Testis (tissue), 3 donors: ENCODE measurements around the gene ZNF277. TPM values are rescaled to one million over a fixed set of nuclear protein-coding genes. Genes with fewer than 3 reads are reported as not detected.

Experiments used
- DNase-seq: peaks from one replicate; pipeline ENCODE4 v3.0.0-alpha.2; 2019
- H3K27ac ChIP-seq, 2 donors: fragments of 200-600 bp; sonication (generic); one replicate each; pipeline ENCODE4 v1.5.1; 2019
- H3K27me3 ChIP-seq: fragments of 200-600 bp; sonication (generic); one replicate; pipeline ENCODE4 v1.5.1; 2019
- H3K36me3 ChIP-seq: fragments of 200-600 bp; sonication (generic); one replicate; pipeline ENCODE4 v1.5.1; 2017; ENCODE audit warnings: low read depth; ENCODE audit errors: missing control alignments
- H3K4me1 ChIP-seq: fragments of 200-600 bp; sonication (generic); one replicate; pipeline ENCODE4 v1.5.1; 2019
- H3K4me3 ChIP-seq, 2 donors: fragments of 200-600 bp; sonication (generic); one replicate each; pipeline ENCODE4 v1.5.1; 2017 to 2019
- H3K9me3 ChIP-seq: fragments of 200-600 bp; sonication (generic); one replicate; pipeline ENCODE4 v1.5.1; 2017
- POLR2A ChIP-seq: fragments of 450-650 bp; IDR thresholded peaks from one replicate; pipeline ENCODE4 v1.6.1; 2017; ENCODE audit warnings: antibody characterized with exemption, mild to moderate bottlenecking, moderate library complexity
- WGBS, 2 donors: methylation state at CpG; one replicate each; pipeline ENCODE4 v1.1.5; 2018; 5-methylcytosine and 5-hydroxymethylcytosine counted together
- intact Hi-C: fragments of 100-400 bp; cut with DNase I; formaldehyde crosslinking; loops from one replicate; pipeline ENCODE4 v1.15.1; 2023; ENCODE audit warnings: low total_unique reads
- polyA plus RNA-seq: library from polyadenylated mRNA; stranded (reverse); fragments of 350-450 nt; fragmentation: Illumina TruSeq; extraction: RNeasy Lipid Tissue Mini Kit (QIAGEN cat#74804); gene quantifications from one replicate; pipeline ENCODE4 v1.2.3, GENCODE V29; 2014; ENCODE audit warnings: low read depth, low replicate concordance; ENCODE audit not compliant: insufficient read depth
- total RNA-seq, 2 donors: library from RNA; depleted of rRNA; stranded (reverse); fragments of >200 nt; gene quantifications; one replicate each; pipeline ENCODE4 v1.2.3, GENCODE V29; 2016
- TF ChIP-seq, protein P1 (sequence below), 3 experiments: fragments of 450-650 bp in 2 of 3; fragments of 200-600 bp in 1 of 3; sonication (generic) in 1 of 3; IDR thresholded peaks; one replicate each; pipeline ENCODE4 v1.5.1; 2016 to 2019; ENCODE audit warnings: antibody characterized with exemption in 3 of 3, mild to moderate bottlenecking in 2 of 3, moderate library complexity in 1 of 3

ZNF277 gene
- total and polyA plus RNA-seq, 3 donors from 2014 or later: 13.9 to 15.4 (median 14.6) TPM

- TF ChIP-seq, protein P1, sequence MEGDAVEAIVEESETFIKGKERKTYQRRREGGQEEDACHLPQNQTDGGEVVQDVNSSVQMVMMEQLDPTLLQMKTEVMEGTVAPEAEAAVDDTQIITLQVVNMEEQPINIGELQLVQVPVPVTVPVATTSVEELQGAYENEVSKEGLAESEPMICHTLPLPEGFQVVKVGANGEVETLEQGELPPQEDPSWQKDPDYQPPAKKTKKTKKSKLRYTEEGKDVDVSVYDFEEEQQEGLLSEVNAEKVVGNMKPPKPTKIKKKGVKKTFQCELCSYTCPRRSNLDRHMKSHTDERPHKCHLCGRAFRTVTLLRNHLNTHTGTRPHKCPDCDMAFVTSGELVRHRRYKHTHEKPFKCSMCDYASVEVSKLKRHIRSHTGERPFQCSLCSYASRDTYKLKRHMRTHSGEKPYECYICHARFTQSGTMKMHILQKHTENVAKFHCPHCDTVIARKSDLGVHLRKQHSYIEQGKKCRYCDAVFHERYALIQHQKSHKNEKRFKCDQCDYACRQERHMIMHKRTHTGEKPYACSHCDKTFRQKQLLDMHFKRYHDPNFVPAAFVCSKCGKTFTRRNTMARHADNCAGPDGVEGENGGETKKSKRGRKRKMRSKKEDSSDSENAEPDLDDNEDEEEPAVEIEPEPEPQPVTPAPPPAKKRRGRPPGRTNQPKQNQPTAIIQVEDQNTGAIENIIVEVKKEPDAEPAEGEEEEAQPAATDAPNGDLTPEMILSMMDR (IDR thresholded peaks at IDR 0.05): no peak
- TF ChIP-seq POLR2A: no peak
- DNase-seq: no peak
- Histone ChIP-seq H3K9me3 (no peaks in the 10 kb centered on the region), H3K27me3 (no peaks in the 10 kb centered on the region), H3K36me3 (no peaks in the 10 kb centered on the region), H3K4me3 (no peak overlapping the region), H3K27ac (no peak overlapping the region), H3K4me1 (no peaks in the 10 kb centered on the region)
- intact Hi-C loops: no loop called here
- 58 to 65% methylated on average over 1 of the region's 1 CpG for WGBS, 2 donors
These were observed 23.2 kb upstream of the ZNF277 start for GRCh38 chr7:112183266-112183665.

GRCh38 chr7:112184455-112184854 lies 22.0 kb upstream of the ZNF277 start:
- Histone ChIP-seq H3K36me3 (no peaks in the 10 kb centered on the region), H3K9me3 (no peaks in the 10 kb centered on the region), H3K27ac (no peak overlapping the region), H3K27me3 (no peaks in the 10 kb centered on the region), H3K4me1 (no peaks in the 10 kb centered on the region), H3K4me3 (no peak overlapping the region)
- 100% methylated on average over 2 of the region's 2 CpGs for WGBS, 2 donors
- TF ChIP-seq, protein P1 (IDR thresholded peaks at IDR 0.05): no peak
- TF ChIP-seq POLR2A: no peak
- DNase-seq: no peak
- intact Hi-C loops: no loop called here

DNA sequence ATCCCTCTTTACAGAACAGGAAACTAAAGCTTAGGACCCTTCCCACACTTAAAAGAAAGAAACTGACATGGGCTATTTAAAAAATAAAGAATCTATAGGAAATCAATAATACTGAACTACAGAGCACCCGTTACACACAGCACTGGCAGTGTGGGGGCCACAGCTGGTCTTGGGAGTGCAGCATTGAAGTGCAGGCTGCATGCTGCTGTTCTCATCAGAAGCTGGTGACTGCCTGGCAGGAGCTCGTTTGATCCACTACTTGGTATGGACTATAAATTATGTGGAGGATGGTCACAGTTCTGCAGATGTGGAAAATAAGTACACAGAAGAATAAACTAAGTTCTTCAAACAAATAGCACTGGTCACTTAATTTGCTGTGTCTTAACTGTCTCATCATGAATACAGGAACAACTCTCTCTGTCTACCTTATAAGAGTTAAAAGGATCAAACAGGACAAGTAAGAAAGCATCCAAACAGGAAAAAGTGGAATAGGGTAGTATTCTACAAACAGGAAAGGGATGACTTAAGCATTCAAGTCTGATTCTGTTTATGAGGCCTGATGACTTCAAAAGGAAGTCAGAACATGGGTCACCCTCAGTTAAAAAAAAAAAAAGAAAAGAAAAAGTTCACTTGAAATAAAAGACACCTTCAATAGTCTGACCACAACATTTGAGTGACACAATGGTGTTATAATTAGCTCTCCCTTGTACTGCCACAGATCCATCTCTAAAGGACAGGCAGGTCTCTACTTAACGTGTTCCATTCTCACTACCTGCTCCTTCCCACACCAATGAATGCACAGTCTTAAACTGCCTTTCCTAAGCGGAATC lies 21.3 kb upstream of the ZNF277 start:
- intact Hi-C loops: no loop called here
- WGBS, 2 donors: 78 to 84% methylated on average over 4 of the region's 4 CpGs
- Histone ChIP-seq H3K4me3 (no peak overlapping the region), H3K27me3 (no peaks in the 10 kb centered on the region), H3K27ac (no peak overlapping the region), H3K9me3 (no peaks in the 10 kb centered on the region), H3K36me3 (no peaks in the 10 kb centered on the region), H3K4me1 (no peaks in the 10 kb centered on the region)
- DNase-seq: no peak
- TF ChIP-seq, protein P1 (IDR thresholded peaks at IDR 0.05): no peak
- no peak for TF ChIP-seq POLR2A

DNA sequence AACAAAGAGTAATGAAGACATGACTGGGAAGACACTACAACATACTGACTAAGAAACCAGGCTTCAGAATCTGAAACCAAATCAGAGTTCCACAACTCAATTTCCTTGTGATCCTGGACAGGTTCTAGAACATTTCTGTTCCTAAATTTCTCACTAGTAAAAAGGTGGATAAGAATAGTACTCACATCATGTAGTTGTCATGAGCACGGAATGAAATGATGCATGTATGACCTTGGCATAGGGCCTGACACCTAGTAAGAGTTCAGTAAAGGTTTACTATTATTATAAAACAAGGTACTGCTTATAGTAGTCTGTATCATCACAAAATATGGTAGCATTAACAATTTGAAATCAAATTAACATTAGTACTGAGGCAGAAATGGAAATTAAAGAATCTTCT lies 20.2 kb upstream of the ZNF277 start:
- DNase-seq: no peak

More for the DNA sequence above, 20.2 kb upstream of the ZNF277 start:
- 82 to 94% methylated on average over 1 of the region's 1 CpG for WGBS, 2 donors
- Histone ChIP-seq H3K27ac (no peak overlapping the region), H3K27me3 (no peaks in the 10 kb centered on the region), H3K4me3 (no peak overlapping the region), H3K9me3 (no peaks in the 10 kb centered on the region), H3K36me3 (no peaks in the 10 kb centered on the region), H3K4me1 (no peaks in the 10 kb centered on the region)
- TF ChIP-seq, protein P1 (IDR thresholded peaks at IDR 0.05): no peak
- no peak for TF ChIP-seq POLR2A
- intact Hi-C loops: no loop called here
